ENCODE data around the gene GADL1. TPM values are rescaled to one million over a fixed set of nuclear protein-coding genes. Genes with fewer than 3 reads are reported as not detected.

The GADL1 gene
- total RNA-seq, 1 donor from 2014 or later: not detected

DNA sequence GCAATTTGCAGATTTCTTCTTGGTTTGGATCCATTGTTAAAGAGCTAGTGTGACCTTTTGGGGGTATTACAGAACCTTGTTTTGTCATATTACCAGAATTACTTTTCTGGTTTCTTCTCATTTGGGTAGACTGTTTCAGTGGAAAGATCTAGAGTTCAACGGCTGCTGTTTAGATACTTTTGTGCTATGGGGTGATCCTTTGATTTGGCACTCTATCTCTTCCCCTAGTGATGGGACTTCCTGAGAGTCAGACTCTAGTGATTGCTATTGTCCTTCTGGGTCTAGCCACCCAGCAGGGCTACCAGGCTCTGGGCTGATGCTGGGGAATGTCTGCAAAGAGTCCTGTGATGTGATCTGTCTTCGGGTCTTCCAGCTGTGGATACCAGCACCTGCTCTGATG, 46.3 kb upstream of the GADL1 start:
- H3K36me3 Mint-ChIP-seq (ENCODE audit: unreplicated experiment): no peaks in the 10 kb centered on the region
- no peaks in the 10 kb centered on the region for H3K27me3 Mint-ChIP-seq (ENCODE audit: unreplicated experiment)
- no peak overlapping the region for H3K27ac Mint-ChIP-seq (ENCODE audit: unreplicated experiment)
- H3K4me3 Mint-ChIP-seq (ENCODE audit: unreplicated experiment): no peak overlapping the region
- TF ChIP-seq, protein P1, sequence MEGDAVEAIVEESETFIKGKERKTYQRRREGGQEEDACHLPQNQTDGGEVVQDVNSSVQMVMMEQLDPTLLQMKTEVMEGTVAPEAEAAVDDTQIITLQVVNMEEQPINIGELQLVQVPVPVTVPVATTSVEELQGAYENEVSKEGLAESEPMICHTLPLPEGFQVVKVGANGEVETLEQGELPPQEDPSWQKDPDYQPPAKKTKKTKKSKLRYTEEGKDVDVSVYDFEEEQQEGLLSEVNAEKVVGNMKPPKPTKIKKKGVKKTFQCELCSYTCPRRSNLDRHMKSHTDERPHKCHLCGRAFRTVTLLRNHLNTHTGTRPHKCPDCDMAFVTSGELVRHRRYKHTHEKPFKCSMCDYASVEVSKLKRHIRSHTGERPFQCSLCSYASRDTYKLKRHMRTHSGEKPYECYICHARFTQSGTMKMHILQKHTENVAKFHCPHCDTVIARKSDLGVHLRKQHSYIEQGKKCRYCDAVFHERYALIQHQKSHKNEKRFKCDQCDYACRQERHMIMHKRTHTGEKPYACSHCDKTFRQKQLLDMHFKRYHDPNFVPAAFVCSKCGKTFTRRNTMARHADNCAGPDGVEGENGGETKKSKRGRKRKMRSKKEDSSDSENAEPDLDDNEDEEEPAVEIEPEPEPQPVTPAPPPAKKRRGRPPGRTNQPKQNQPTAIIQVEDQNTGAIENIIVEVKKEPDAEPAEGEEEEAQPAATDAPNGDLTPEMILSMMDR (IDR thresholded peaks at IDR 0.05; ENCODE audit: partially characterized antibody, unreplicated experiment): no peak
- H3K9me3 Mint-ChIP-seq (ENCODE audit: unreplicated experiment): peaks cover 2% of the 10 kb centered on the region
- H3K4me1 Mint-ChIP-seq (ENCODE audit: low read depth, unreplicated experiment): no peaks in the 10 kb centered on the region
- no peak for DNase-seq

DNA sequence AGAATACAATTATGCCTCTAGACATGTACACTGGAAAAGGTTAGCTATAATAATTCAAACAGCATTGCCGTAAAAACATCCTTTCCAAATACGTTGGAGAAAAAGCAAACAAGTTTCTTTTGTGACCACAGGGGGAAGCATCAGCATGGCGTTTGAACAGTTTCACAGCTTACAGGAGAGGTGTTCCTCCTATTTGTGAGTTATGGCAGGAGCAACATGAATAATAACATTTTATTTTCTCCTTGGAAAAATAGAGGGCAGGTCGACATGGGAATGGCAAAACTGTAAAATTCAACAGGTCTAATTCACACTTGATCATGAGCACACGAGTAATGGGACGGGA, 39.7 kb upstream of the GADL1 start:
- H3K4me3 Mint-ChIP-seq (ENCODE audit: unreplicated experiment): no peak overlapping the region
- H3K27ac Mint-ChIP-seq (ENCODE audit: unreplicated experiment): no peak overlapping the region
- no peaks in the 10 kb centered on the region for H3K27me3 Mint-ChIP-seq (ENCODE audit: unreplicated experiment)

DNA sequence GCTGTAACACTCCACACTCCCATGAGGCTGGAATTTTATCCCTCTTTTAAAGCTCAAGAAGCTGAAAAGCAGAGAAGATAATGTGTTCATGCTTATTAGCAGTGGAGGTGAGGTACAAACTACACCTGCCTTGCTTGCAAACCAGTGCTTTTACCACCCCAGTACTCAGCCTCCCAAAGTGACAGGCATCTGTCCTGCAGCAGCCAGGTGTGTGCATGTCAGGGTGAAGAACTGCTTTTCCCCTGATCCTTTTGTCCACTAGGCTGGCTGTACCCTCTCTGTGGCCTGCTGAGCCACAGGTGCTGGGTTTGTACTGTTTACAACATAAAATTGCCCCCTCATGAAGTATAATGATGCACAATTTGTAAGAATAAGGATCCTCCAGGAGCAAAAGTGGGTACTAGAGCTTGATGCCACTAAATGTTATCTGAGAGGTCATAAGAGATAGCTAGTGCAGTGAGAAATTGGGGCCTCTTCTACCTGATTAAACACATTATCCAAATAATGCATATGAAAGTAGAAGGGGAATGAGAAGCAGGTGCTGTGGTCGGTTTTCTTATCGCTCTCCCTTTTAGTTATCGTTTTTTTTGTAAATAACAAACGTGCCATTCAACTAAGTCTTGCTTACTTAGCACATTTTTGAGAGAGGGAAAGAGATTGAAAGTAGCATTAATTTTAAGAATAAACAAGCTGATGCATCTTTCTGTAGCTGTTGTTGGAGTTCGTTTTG, 39.2 kb upstream of the GADL1 start:
- TF ChIP-seq, protein P1 (IDR thresholded peaks at IDR 0.05; ENCODE audit: partially characterized antibody, unreplicated experiment): no peak
- no peak for DNase-seq
- H3K36me3 Mint-ChIP-seq (ENCODE audit: unreplicated experiment): no peaks in the 10 kb centered on the region
- peaks cover 4% of the 10 kb centered on the region for H3K4me1 Mint-ChIP-seq (ENCODE audit: low read depth, unreplicated experiment)
- no peak overlapping the region for H3K4me3 Mint-ChIP-seq (ENCODE audit: unreplicated experiment)
- no peaks in the 10 kb centered on the region for H3K27me3 Mint-ChIP-seq (ENCODE audit: unreplicated experiment)
- H3K9me3 Mint-ChIP-seq (ENCODE audit: unreplicated experiment): peaks cover 1% of the 10 kb centered on the region
- no peak overlapping the region for H3K27ac Mint-ChIP-seq (ENCODE audit: unreplicated experiment)

More for the DNA sequence above, 39.7 kb upstream of the GADL1 start:
- DNase-seq: no peak
- TF ChIP-seq, protein P1 (IDR thresholded peaks at IDR 0.05; ENCODE audit: partially characterized antibody, unreplicated experiment): no peak
- Mint-ChIP-seq H3K9me3 (ENCODE audit: unreplicated experiment) (peaks cover 1% of the 10 kb centered on the region), H3K4me1 (ENCODE audit: low read depth, unreplicated experiment) (peaks cover 4% of the 10 kb centered on the region), H3K36me3 (ENCODE audit: unreplicated experiment) (no peaks in the 10 kb centered on the region)

DNA sequence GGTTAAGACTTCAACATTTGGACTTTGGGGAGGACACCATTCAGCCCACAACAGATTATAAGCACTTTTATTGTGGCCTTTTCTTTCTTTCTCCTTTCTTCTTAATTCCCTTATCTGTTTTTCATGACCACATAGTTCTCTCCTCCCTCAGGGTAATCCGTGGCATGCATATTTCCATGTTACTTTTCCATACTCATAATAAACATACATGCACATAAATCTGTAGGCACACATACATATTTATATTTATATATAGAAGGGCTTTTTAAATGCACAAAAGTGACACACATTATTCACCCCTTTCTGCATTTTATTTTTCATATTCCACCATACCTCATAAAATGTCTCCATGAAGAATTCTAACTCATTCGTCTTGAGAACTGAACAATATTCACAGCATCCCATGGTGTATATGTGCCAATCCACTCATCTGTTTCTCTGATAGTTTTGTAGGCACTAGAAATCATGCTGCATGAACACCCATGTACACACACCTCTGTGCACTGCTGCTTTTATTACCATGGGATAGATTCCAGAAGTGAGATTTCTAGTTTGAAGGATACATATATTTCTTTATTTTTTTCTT, 38.1 kb upstream of the GADL1 start:
- Mint-ChIP-seq H3K4me3 (ENCODE audit: unreplicated experiment) (no peak overlapping the region), H3K9me3 (ENCODE audit: unreplicated experiment) (peaks cover 3% of the 10 kb centered on the region), H3K4me1 (ENCODE audit: low read depth, unreplicated experiment) (peaks cover 4% of the 10 kb centered on the region), H3K36me3 (ENCODE audit: unreplicated experiment) (no peaks in the 10 kb centered on the region), H3K27ac (ENCODE audit: unreplicated experiment) (no peak overlapping the region), H3K27me3 (ENCODE audit: unreplicated experiment) (no peaks in the 10 kb centered on the region)
- DNase-seq: no peak
- TF ChIP-seq, protein P1 (IDR thresholded peaks at IDR 0.05; ENCODE audit: partially characterized antibody, unreplicated experiment): no peak

DNA sequence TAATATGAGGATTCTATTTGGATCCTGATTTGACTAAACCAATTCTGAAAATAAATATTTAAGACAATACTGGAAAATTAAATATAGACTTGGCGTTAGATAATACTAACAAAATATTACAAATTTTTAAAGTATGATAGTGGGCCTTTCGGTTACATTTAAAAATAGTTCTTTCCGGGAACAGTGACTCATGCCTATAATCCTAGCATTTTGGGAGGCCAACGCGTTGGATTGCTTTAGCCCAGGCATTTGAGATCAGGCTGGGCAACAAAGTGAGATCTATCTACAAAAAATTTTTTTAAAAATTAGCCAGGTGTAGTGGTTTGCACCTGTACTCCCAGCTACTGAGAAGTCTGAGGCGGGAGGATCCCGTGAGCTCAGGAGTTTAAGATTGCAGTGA, 30.3 kb upstream of the GADL1 start:
- no peaks in the 10 kb centered on the region for H3K4me1 Mint-ChIP-seq (ENCODE audit: low read depth, unreplicated experiment)
- no peaks in the 10 kb centered on the region for H3K27me3 Mint-ChIP-seq (ENCODE audit: unreplicated experiment)
- peaks cover 1% of the 10 kb centered on the region for H3K9me3 Mint-ChIP-seq (ENCODE audit: unreplicated experiment)
- H3K36me3 Mint-ChIP-seq (ENCODE audit: unreplicated experiment): no peaks in the 10 kb centered on the region
- no peak overlapping the region for H3K4me3 Mint-ChIP-seq (ENCODE audit: unreplicated experiment)
- DNase-seq: no peak
- H3K27ac Mint-ChIP-seq (ENCODE audit: unreplicated experiment): no peak overlapping the region
- TF ChIP-seq, protein P1 (IDR thresholded peaks at IDR 0.05; ENCODE audit: partially characterized antibody, unreplicated experiment): no peak
